Amniotic stem cell (primary cell): Measurements from ENCODE around the gene ADGRL1.
"Not testable (repeated sequence)": the region's sequence is repeated elsewhere in the genome, so short reads cannot be mapped to it uniquely, and the experiment has no call there.

Experiments
- DNase-seq: peaks from one replicate; lab custom pipeline; 2025; lab: John Stamatoyannopoulos, UW

Gene ADGRL1

GRCh38 chr19:14161305-14161704 is 44.7 kb downstream of the ADGRL1 start:
- no peak for DNase-seq

GRCh38 chr19:14160017-14160703 is 45.8 kb downstream of the ADGRL1 start:
- DNase-seq = no peak

GRCh38 chr19:14159059-14159458 is 46.9 kb downstream of the ADGRL1 start:
- no peak for DNase-seq

DNA sequence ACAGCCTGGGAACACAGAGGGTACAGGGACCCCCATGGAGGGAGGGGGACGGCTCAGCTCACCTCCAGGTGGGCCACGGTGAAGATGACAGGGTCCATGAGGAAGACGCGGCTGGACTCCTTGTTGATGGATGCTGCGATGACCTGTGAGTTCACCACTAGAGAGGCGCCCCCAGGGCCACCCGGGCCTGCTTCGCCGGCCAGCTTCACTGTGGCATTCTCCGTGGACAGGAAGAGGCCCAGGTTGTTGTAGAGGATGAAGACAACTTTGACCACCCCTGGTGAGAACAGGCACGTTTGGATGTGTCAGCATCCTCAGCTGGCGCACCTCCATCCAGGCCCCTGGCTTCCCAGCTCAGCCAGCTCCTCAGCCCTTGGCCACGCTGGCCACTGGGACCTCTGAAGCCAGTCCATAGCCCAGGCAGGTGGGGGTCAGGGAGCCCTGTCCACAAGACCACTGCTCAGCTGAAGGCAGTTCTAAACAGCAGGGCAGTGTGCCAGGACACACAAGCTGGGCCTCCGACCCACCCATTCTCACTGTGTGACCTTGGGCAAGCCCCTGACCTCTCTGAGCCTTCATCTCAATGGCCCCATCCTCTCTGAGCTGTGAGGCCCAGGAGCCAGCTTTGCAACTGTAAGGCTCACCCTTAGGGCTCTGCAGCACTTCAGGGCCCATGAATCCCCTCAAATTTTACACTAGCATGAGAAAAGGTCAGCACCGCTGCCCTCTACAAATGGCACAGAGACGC is 47.5 kb downstream of the ADGRL1 start:
- DNase-seq = no peak

DNA sequence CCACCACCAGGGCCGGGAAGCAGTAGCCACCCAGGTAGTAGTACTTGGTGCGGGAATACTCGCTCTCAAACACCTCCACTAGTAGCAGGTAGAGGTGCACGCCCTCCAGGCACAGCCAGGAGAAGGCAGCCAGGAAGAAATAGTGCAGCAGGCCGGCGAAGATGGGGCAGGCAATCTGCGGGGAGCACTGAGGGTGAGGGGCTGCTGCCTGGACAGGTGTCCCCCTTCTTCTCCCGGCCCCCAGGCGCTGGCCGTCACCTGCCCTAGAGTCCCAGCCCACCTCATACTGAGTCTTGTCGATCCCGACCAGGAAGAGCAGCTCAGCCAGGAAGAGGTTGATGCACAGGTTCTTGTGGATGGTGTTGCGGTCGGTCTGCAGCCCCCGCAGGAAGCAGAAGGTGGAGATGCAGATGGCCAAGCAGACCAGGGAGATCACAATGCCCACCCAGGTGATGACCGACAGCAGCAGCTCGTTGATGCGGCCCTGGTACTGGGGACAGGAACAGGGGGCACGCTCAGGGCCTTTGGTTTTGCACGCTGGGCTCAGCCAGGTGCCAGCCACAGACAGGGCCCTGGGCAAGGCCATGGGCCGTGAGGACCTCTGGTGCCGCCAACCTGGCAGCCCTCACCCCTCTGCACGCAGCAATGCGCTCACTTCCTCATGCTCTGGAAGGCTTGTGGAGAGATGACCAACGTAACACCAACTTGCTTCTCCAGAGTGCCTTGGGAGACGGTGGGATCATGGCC is 48.8 kb downstream of the ADGRL1 start:
- no peak for DNase-seq

DNA sequence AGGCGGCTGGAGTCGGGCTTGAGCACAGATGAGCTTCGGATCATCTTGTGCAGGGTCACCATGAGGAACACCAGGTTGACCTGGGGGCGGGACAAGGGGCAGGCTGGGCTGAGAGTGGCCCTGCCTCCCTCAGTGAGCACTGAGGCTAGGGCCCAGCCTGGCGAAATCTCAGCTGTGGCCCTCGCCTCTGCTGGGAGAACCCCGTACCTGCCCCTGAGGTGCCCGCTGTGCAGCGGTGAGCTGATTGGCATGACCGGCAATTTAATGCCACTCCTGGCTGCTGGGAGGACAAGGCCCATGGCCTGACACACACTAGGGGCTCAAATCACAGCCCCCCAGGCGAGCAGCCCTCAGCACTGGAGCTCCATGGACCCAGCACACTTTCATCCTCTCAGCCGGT is 49.8 kb downstream of the ADGRL1 start:
- no peak for DNase-seq

DNA sequence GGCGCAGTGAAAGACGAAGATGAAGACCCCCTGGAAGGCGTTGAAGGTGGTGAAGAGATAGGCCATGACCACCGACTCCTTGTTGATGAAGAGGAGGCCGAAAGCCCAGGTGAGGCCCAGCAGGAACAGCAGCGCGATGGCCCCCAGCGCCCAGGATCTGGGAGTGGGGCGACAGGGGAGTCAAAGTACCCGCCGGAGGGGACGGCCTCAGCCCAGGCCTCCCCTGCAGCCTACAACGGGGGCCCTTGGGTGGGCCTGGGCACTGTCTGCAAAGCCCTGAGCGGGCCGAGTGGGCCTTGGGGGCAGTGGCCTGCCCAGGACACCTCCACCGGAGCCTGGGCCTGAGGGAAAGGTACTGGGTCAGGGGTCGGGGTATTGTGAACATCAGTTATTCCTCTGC is 50.6 kb downstream of the ADGRL1 start:
- DNase-seq = no peak

- no peak for DNase-seq
Measured at GRCh38 chr19:14152713-14153112, 53.3 kb downstream of the ADGRL1 start.

DNA sequence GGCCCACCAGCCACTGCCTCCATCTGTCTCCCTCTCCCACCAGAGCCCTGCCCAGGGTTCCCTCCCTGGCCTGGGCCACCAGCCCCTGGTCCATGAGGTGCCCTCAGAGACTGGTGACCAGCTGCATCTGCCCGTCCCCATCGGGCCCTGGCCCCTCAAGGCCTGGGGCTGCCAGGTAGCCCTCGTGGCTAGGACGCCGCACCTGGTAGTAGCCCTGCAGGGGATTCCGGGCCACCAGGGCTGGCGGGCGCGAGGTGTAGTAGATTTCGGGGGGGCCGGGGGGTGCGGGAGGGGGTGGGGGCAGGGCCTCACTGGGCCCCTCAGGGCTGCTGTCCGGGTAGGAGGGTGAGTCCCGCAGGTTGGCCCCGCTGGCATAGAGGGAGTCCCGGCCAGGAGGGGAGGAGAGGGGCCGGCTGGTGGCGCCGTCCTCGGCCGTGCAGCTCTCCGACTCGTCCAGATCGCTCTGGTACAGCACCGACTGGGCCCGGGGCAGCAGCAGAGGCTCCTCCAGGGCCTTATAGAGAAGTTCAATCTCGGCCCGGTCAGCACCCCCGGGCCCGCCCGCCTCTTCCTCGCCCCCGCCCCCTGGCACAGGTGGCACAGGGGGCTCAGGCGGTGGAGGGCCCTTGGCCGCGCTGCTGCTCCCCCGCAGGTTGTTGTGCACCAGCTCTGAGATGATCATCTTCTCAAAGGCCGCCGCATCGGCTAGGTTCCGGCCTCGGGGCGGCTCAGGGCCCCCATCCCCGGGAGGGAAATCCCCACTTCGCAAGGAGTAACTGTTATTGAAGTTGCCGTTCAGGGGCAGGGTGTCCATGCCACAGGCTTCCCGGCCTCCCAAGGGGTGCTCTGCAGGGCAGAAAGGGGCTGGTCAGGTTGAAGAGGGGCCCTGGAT is 55.0 kb downstream of the ADGRL1 start:
- no peak for DNase-seq

DNA sequence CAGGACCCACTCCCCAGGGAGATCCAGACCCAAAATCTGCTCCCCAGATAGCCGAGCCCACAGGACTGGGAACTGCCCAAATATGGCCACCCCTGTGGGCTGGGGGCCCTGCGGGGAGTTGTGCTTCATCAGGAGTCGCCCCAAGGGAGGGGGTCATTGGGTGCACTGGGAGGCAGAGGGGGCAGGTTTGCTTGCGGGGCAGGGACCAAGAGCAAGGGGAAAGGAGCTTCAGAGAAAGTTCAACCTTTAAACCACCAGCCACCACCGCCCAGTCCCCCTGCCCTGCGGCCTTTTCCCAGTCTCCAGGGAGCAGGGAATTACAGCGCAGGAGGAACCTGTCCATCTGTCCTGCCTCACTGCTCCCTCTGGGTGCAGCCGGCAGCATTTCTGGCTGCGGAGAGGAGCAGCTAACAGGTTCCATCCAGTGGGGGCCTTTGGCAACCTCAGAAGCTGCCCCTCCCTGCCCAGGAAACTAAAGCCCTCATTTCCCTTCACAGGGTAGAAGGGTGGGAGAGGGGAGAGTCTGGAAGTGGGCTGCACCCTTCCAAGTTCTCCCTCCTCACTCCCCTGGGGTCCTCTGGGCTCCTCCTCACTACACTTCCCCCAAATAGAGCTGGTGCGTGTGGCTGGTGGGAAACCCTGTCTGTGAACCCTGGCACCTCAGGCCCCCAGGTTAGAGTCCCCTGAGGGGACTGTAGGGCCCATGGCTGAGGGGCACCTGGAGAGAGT is 55.8 kb downstream of the ADGRL1 start:
- no peak for DNase-seq

DNA sequence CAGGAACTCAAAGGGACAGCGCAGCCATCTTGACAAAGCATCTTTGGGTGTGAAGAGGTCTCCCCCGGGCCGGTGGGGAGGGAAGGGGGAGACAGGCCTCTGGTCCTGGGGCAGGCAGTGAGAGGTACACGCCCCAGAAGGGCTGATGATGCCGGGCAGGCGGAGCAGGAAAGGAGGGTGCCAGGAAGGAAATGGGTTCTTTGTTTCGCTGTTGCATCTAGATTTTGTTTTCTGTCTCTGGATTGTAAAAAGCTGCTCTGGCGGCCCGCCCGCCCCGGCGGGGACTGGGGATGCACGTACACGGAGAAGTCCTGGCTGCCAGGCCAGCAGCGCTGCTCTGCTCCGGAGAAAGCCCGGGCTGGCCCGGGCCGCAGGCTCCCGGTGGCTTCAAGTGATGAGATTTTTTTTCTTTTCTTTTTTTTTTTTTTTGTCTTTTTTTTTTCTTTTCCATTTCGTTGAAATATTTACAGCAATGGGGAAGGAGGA is 56.4 kb downstream of the ADGRL1 start:
- DNase-seq = no peak

DNA sequence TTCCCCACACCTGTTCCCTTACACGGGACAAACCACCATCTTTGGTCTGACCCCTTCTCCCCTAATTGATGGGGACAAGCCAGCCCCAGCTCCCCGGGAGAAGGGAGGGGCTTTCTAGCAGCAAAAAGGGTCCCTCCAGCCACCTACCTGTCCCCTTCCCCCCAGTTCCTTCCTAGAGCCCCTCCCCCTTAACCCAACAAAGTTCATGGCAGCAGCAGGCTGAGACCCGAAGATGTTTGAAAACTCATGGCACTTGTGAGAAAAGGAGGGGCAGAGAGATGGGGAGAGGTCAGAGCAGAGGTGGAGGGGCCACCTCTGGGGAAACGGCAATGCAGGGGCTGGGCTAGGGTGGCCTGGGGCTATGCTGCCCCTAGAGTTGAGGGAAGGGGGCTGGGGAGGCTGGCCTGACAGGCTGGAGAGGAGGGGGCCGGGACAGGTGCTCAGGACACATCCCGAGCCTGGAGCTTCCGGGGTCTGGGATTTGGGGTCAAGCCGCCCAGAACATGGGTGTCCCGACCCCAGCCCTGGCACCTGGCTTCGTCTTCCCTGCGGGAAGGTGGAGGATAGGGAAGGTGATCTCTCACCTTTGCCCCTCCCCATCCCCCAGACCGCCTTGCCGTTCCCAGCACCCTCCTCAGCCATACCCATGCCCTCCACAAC is 57.1 kb downstream of the ADGRL1 start:
- no peak for DNase-seq

DNA sequence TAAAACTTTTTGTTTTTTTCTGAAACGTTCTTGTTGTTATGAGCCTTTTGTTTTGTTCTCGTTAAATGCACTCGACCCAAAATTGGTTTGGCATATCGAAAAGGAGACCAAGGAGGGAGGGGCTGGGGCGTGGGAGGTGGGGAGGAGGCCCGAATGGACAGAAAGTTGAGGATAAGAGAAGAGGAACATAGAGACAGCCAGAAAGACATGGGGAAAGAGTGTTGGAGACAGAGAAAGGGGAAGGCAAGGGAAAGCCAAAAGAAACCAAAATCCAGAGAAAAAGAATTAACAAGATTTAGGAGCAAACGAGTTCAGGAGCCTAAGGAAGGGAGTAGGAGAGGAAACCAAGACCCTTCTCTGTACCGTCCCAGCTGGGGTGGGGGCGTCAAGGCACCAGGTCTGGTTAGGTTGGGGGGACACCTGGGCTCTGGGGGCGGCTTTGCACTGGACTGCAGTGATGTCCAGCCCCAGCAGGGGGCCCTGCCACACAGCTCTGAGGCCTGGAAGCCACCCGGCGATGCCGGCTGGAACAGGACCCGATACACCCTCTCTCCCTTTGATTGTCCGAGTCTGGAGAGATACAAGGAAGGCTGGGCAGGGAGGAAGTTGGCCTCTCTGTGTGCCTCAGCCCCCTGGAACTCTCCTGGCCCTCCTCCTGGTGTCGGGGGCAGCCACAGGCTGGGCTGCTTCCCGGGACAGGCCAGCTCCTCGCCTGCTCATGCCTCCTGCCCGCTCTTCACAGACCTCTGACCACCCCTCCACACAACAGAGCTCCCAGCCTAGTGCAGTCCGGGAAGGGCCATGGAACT is 58.0 kb downstream of the ADGRL1 start:
- DNase-seq = peak; percentile 9

DNA sequence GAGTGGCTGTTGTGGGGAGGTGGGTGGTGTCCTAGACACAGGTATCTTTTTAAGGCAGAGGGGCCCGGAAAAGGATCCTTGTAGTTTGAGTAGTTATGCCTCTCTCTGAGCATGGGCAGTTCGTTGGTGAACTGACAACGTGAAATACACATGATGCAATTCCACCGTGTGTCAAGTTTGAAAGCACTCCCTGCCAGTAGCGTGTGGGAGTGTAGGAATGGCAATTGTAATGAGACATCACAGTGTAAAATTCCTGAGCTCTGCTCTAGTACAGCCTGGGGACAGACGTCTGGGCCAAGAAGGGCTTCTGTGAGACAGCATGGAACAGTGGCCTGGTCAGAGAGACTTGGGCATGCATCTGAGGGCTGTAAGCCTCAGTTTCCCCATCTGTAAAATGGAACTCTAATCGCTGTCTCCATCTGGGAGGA is 59.2 kb downstream of the ADGRL1 start:
- peak; percentile 11 for DNase-seq

DNA sequence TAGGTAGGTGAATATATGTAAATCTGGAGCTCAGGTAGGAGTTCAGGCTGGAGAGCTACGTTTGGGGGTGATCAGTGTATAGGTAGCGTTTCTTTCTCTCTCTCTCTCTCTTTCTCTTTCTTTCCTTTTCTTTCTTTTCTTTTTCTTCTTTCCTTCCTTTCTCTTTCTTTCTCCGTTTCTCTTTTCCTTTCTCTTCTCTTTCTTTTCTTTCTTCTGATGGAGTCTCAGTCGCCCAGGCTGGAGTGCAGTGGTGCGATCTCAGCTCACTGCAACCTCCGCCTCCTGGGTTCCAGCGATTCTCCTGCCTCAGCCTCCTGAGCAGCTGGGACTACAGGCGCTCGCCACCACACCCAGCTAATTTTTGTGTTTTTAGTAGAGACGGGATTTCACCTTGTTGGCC is 59.8 kb downstream of the ADGRL1 start:
- DNase-seq = not testable (repeated sequence)

DNA sequence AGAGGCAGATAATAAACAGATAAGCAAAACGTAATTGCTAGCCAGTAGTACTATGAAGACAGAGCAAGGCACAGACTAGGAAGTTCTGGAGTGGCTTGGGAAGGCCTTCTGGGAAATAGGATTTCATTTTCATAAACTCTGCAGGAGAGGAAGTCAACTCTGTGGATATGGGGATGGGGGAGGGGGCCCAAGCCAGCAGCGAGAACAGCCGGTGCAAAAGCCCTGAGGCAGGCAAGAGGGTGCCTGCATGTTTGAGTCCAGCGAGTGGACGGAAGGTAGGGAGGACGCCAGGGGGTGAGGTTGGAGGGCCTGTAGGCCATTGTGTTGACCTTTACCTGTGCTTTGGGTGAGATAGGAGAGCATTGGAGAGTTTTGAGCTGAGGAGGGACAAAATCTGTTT is 60.6 kb downstream of the ADGRL1 start:
- no peak for DNase-seq

DNA sequence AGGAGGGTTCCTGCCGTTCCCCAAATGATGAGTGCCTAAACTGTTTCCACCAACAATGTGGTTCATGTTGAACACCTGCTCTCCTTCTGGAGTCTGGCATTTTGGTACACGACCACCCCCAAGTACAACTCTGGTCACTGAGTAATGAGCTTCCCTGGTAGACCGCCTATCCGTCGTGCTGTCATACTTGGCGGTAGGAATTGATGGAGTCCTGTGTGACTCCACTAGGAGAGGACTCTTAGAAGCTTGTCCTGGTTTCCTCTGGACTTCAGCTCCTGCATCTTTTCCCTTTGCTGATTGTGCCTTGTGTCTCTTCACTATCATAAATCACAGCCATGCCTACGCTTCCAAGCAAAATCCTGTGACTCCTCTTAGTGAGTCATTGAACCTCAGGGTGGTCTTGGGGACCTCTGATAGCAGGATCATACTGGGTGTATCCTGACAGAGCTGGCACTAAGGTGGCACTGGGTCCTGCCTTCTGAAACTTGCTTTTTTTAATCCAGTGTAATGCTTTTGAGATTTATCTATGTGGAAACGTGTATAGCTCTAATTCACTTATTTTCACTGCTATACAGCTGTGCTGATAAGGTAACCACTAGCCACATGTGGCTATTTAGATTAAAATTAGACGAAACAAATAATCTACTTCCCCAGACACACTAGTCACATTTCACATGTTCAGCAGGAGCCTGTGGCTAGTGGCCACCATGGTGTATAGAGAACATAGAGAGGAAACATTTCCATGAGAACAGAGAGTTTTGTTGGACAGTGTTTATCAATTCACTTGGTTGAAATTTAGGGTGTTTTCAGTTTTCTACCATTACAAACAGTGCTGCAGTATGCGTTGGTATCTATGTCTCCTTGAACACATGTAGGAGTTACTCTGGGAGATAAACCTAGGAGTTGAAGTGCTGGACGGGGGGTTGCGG is 63.4 kb downstream of the ADGRL1 start:
- DNase-seq = no peak

DNA sequence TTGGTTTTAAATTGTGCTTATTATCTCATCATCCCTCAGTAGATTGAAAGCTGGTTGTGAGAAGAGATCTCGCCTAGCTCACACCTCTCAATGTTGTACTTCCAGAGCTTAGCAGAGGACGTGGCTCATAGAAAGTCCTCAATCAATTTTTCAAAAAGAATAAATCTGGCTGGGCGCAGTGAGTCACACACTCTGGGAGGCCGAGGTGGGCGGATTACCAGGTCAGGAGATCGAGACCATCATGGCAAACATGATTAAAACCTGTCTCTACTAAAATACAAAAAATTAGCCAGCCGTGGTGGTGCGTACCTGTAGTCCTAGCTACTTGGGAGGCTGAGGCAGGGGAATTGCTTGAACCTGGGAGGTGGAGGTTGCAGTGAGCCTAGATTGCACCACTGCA is 64.9 kb downstream of the ADGRL1 start:
- DNase-seq = no peak

DNA sequence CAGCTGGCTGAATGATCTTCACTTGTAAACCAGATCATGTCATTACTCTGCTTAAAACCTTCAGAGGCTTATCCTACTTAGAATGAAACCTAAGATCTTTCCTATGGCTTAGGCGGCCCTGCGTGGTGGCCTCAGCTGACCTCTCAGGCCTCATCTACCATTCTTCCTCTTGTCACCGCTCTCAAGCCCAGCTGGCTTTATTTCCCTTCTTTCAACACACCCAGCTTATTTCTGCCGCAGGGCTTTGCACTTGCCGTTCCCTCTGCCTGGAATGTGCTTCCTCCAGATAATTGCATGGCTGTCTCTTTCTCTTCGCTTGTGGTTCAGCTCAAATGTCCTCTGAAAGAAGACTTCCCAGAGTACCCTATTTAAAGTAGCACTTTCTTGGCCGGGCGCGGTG is 66.0 kb downstream of the ADGRL1 start:
- DNase-seq = no peak
